Ovary (tissue), 9 donors: ENCODE results near the gene GRAMD1B. TPM values are rescaled to one million over a fixed set of nuclear protein-coding genes. Genes with fewer than 3 reads are reported as not detected.

Experiments used
- DNase-seq, 5 donors: peaks; one replicate each; pipeline ENCODE4 v3.0.0-alpha.2; 2019 to 2020
- H3K27ac ChIP-seq, 2 donors: fragments of 200-600 bp; one replicate each; pipeline versions ENCODE4 v1.5.1 to v1.8.0; 2019 to 2022
- H3K27me3 ChIP-seq: fragments of 200-600 bp; one replicate; pipeline ENCODE4 v1.8.0; 2022
- H3K36me3 ChIP-seq: fragments of 200-600 bp; sonication (generic); one replicate; pipeline ENCODE4 v1.5.1; 2019
- H3K4me1 ChIP-seq: one replicate; pipeline ENCODE4 v1.8.1; 2013; ENCODE audit warnings: mild to moderate bottlenecking, moderate library complexity; ENCODE audit not compliant: insufficient read depth
- H3K4me3 ChIP-seq: fragments of 200-600 bp; sonication (generic); one replicate; pipeline ENCODE4 v1.5.1; 2017
- H3K9me3 ChIP-seq, 2 donors: fragments of 200-600 bp in 1 of 2; sonication (generic) in 1 of 2; one replicate each; pipeline versions ENCODE4 v1.5.1 to v1.8.1; 2013 to 2019; ENCODE audit warnings: mild to moderate bottlenecking in 1 of 2, moderate library complexity in 1 of 2
- CTCF ChIP-seq, 3 donors: fragments of 450-650 bp in 2 of 3; fragments of 200-600 bp in 1 of 3; IDR thresholded peaks; one replicate each; pipeline versions ENCODE4 v1.5.1 to v1.8.0; 2016 to 2022; ENCODE audit warnings: antibody characterized with exemption in 3 of 3, mild to moderate bottlenecking in 1 of 3
- EP300 ChIP-seq: sonication (generic); formaldehyde crosslinking; IDR thresholded peaks from one replicate; pipeline ENCODE4 v1.6.1; 2017; ENCODE audit warnings: antibody characterized with exemption
- POLR2A ChIP-seq: fragments of 450-650 bp; IDR thresholded peaks from one replicate; pipeline ENCODE4 v1.6.1; 2017; ENCODE audit warnings: antibody characterized with exemption, mild to moderate bottlenecking, moderate library complexity
- WGBS, 3 donors: extraction: QIAGEN DNeasy Blood & Tissue Kit in 1 of 3; methylation state at CpG; one replicate each; pipeline versions ENCODE4 v1.1.5 to v1.1.7; 2013 to 2017; 5-methylcytosine and 5-hydroxymethylcytosine counted together
- intact Hi-C, 4 donors: fragments of 100-400 bp; cut with DNase I; formaldehyde crosslinking; loops; one replicate each; pipeline versions ENCODE4 v1.11.0 to v1.15.1; 2022 to 2023
- polyA plus RNA-seq, 2 donors: library from polyadenylated mRNA; stranded (reverse); fragments of 200-250 nt in 1 of 2; fragments of 350-450 nt in 1 of 2; fragmentation: Illumina TruSeq in 1 of 2; extraction: RNeasy Lipid Tissue Mini Kit (QIAGEN cat#74804) in 1 of 2; gene quantifications; one replicate each; pipeline ENCODE4 v1.2.3, GENCODE V29; 2013 to 2014
- total RNA-seq, 7 donors: library from RNA; depleted of rRNA in 2 of 7; stranded (reverse); fragments of >200 nt in 2 of 7; fragmentation: NEBNext Ultra II Directional in 3 of 7; extraction: Animal tissue kit (Norgen Biotek cat#: 25700) in 3 of 7; gene quantifications; one replicate each; pipeline versions ENCODE4 v1.1.0 to v1.2.4, GENCODE V29; 2016 to 2023
- donor health status: DM: no; HTN: no; CAD: no; lungs with moderate emphysema.
- donor health status: DM: no; HTN: no; CAD: no.
- donor health status: Bipolar disorder and iron deficiency.
- donor health status: DM: yes; HTN: yes; CAD: no.
- donor health status: DM: no; HTN: no; CAD: no.
- donor health status: DM: yes; HTN: yes; CAD: no.

GRAMD1B gene
- total and polyA plus RNA-seq, 9 donors, result 10.8 to 185 (median 25.4) TPM

- intact Hi-C loops, result no loop called here
- H3K27ac ChIP-seq, result no peak overlapping the region
- no peaks in the 10 kb centered on the region for H3K36me3 ChIP-seq
- 72 to 74% (median 73%) methylated on average over 7 of the region's 7 CpGs for WGBS, 3 donors
- H3K9me3 ChIP-seq, result no peaks in the 10 kb centered on the region
- no peak for DNase-seq
- no peak for TF ChIP-seq POLR2A
- no peak for TF ChIP-seq EP300
- no peak for TF ChIP-seq CTCF (IDR thresholded peaks at IDR 0.05)
- H3K27me3 ChIP-seq, result no peaks in the 10 kb centered on the region
- no peaks in the 10 kb centered on the region for H3K4me1 ChIP-seq
- no peak overlapping the region for H3K4me3 ChIP-seq
Measured at GRCh38 chr11:123438131-123438627, 8.1 kb downstream of the GRAMD1B start.

- 69 to 95% (median 93%) methylated on average over 4 of the region's 4 CpGs for WGBS, 3 donors
- intact Hi-C loops, result no loop called here
- Histone ChIP-seq H3K4me3 (no peak overlapping the region), H3K27ac (no peak overlapping the region), H3K36me3 (no peaks in the 10 kb centered on the region), H3K9me3 (no peaks in the 10 kb centered on the region), H3K4me1 (no peaks in the 10 kb centered on the region), H3K27me3 (no peaks in the 10 kb centered on the region)
- TF ChIP-seq CTCF (IDR thresholded peaks at IDR 0.05) (no peak), EP300 (no peak), POLR2A (no peak)
- DNase-seq, result no peak
Measured at GRCh38 chr11:123439616-123440015, 9.5 kb downstream of the GRAMD1B start.

- H3K4me1 ChIP-seq, result no peaks in the 10 kb centered on the region
- no peak overlapping the region for H3K27ac ChIP-seq
- H3K27me3 ChIP-seq, result no peaks in the 10 kb centered on the region
- no peaks in the 10 kb centered on the region for H3K9me3 ChIP-seq
- TF ChIP-seq CTCF (IDR thresholded peaks at IDR 0.05) (no peak), POLR2A (no peak), EP300 (no peak)
- H3K36me3 ChIP-seq, result no peaks in the 10 kb centered on the region
- H3K4me3 ChIP-seq, result no peak overlapping the region
- no peak for DNase-seq
- intact Hi-C loops, result no loop called here
- WGBS, 3 donors, result 94 to 96% (median 95%) methylated on average over 5 of the region's 5 CpGs
Measured at GRCh38 chr11:123441161-123441560, 11.1 kb downstream of the GRAMD1B start.

- no peak overlapping the region for H3K4me3 ChIP-seq
- TF ChIP-seq EP300 (no peak), POLR2A (no peak), CTCF (IDR thresholded peaks at IDR 0.05) (no peak)
- H3K27ac ChIP-seq, result no peak overlapping the region
- WGBS, 3 donors, result 74 to 87% (median 81%) methylated on average over 5 of the region's 5 CpGs
- H3K4me1 ChIP-seq, result no peaks in the 10 kb centered on the region
- H3K36me3 ChIP-seq, result no peaks in the 10 kb centered on the region
- H3K9me3 ChIP-seq, result no peaks in the 10 kb centered on the region
- DNase-seq, result no peak
- intact Hi-C loops, result no loop called here
- no peaks in the 10 kb centered on the region for H3K27me3 ChIP-seq
Measured at GRCh38 chr11:123443851-123444623, 14.0 kb downstream of the GRAMD1B start.
